ENCODE data around the gene RAB10. TPM values are rescaled to one million over a fixed set of nuclear protein-coding genes. Genes with fewer than 3 reads are reported as not detected.
A peak's percentile ranks its signal among the peaks of the same experiment; 100 is the strongest.

The RAB10 gene
- total RNA-seq, 1 donor from 2014 or later, result 192 TPM

DNA sequence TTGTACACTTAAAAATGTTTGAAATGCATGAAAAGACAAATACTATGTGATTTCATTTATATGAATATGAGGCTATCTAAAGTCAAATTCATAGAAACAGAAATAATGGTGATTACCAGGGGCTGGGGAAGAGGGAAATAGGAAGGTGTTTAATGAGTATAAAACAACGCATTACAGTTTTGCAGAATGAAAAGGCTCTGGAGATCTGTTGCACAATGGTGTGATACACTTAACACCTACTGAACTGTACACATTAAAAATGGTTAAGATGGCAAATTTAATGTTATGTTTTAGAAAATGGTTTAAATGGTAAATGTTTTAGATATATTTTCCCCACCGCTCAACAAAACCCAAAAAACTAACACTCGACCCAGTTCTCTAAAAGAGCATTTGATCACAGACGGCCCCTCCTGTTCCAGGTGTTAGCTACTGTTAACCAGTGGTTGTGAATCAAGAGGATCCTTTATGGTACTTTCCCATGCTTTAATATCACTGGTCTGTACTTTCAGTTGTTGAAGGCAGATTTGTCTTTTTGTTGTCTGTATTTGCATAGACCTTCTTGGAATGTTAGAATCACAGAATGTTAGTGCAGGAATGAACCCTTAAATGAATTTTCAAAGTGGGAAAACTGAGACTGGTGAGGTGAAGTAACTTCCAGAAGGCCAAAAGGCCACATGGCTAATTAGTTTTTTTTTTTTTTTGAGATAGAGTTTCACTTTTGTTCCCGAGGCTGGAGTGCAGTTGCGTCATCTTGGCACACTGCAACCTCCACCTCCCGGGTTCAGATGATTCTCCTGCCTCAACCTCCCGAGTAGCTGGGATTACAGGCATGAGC, 10.2 kb downstream of the RAB10 start:
- Histone ChIP-seq H3K36me3 (ENCODE audit: insufficient read depth, low read length) (peaks cover 4% of the 10 kb centered on the region), H3K4me1 (ENCODE audit: insufficient read depth, low read length) (peaks cover 9% of the 10 kb centered on the region), H3K27ac (ENCODE audit: low read depth, low read length) (no peak overlapping the region), H3K27me3 (ENCODE audit: insufficient read depth, low read length) (no peaks in the 10 kb centered on the region), H4K20me1 (ENCODE audit: insufficient read depth, low read length) (peaks cover 97% of the 10 kb centered on the region), H2AFZ (ENCODE audit: low read depth, low read length) (no peak overlapping the region), H3K79me2 (ENCODE audit: insufficient read depth, low read length) (peaks cover 99% of the 10 kb centered on the region), H3K4me2 (ENCODE audit: low read length) (peak overlapping the region; percentile 6), H3K9me3 (ENCODE audit: insufficient read depth, low read depth, low read length) (no peaks in the 10 kb centered on the region), H3K9ac (ENCODE audit: low read length) (no peak overlapping the region), H3K4me3 (ENCODE audit: insufficient read depth, low read depth, low read length) (no peak overlapping the region)
- Mint-ChIP-seq H3K4me1 (ENCODE audit: low read depth, unreplicated experiment) (peaks cover 23% of the 10 kb centered on the region), H3K36me3 (ENCODE audit: low read depth, unreplicated experiment) (peaks cover 4% of the 10 kb centered on the region), H3K4me3 (ENCODE audit: unreplicated experiment) (no peak overlapping the region), H3K27me3 (ENCODE audit: low read depth, unreplicated experiment) (no peaks in the 10 kb centered on the region), H3K9me3 (ENCODE audit: unreplicated experiment) (no peaks in the 10 kb centered on the region), H3K27ac (ENCODE audit: unreplicated experiment) (no peak overlapping the region)
- TF ChIP-seq EZH2 (IDR thresholded peaks at IDR 0.05; ENCODE audit: insufficient read depth, low read length), result no peak
- TF ChIP-seq, protein P1, sequence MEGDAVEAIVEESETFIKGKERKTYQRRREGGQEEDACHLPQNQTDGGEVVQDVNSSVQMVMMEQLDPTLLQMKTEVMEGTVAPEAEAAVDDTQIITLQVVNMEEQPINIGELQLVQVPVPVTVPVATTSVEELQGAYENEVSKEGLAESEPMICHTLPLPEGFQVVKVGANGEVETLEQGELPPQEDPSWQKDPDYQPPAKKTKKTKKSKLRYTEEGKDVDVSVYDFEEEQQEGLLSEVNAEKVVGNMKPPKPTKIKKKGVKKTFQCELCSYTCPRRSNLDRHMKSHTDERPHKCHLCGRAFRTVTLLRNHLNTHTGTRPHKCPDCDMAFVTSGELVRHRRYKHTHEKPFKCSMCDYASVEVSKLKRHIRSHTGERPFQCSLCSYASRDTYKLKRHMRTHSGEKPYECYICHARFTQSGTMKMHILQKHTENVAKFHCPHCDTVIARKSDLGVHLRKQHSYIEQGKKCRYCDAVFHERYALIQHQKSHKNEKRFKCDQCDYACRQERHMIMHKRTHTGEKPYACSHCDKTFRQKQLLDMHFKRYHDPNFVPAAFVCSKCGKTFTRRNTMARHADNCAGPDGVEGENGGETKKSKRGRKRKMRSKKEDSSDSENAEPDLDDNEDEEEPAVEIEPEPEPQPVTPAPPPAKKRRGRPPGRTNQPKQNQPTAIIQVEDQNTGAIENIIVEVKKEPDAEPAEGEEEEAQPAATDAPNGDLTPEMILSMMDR (IDR thresholded peaks at IDR 0.05; ENCODE audit: insufficient read depth, low read depth, low read length), result no peak
- FAIRE-seq (no peak), DNase-seq (ENCODE audit: low read depth) (peak; percentile 32)

- no peak for FAIRE-seq
Measured at GRCh38 chr2:26048791-26049190, 14.9 kb downstream of the RAB10 start.

More at GRCh38 chr2:26048791-26049190, 14.9 kb downstream of the RAB10 start:
- Mint-ChIP-seq H3K27ac (ENCODE audit: unreplicated experiment) (no peak overlapping the region), H3K9me3 (ENCODE audit: unreplicated experiment) (no peaks in the 10 kb centered on the region), H3K4me1 (ENCODE audit: low read depth, unreplicated experiment) (peaks cover 9% of the 10 kb centered on the region), H3K4me3 (ENCODE audit: unreplicated experiment) (no peak overlapping the region), H3K36me3 (ENCODE audit: low read depth, unreplicated experiment) (peaks cover 5% of the 10 kb centered on the region), H3K27me3 (ENCODE audit: low read depth, unreplicated experiment) (no peaks in the 10 kb centered on the region)
- Histone ChIP-seq H3K4me1 (ENCODE audit: insufficient read depth, low read length) (peaks cover 9% of the 10 kb centered on the region), H3K27ac (ENCODE audit: low read depth, low read length) (no peak overlapping the region), H3K36me3 (ENCODE audit: insufficient read depth, low read length) (no peaks in the 10 kb centered on the region), H3K9ac (ENCODE audit: low read length) (no peak overlapping the region), H3K4me2 (ENCODE audit: low read length) (no peak overlapping the region), H3K79me2 (ENCODE audit: insufficient read depth, low read length) (peaks cover 98% of the 10 kb centered on the region), H4K20me1 (ENCODE audit: insufficient read depth, low read length) (peaks cover 99% of the 10 kb centered on the region), H3K4me3 (ENCODE audit: insufficient read depth, low read depth, low read length) (no peak overlapping the region), H3K9me3 (ENCODE audit: insufficient read depth, low read depth, low read length) (no peaks in the 10 kb centered on the region), H2AFZ (ENCODE audit: low read depth, low read length) (no peak overlapping the region), H3K27me3 (ENCODE audit: insufficient read depth, low read length) (no peaks in the 10 kb centered on the region)
- DNase-seq (ENCODE audit: low read depth), result no peak
- TF ChIP-seq, protein P1 (IDR thresholded peaks at IDR 0.05; ENCODE audit: insufficient read depth, low read depth, low read length), result no peak
- TF ChIP-seq EZH2 (IDR thresholded peaks at IDR 0.05; ENCODE audit: insufficient read depth, low read length), result no peak

Measured in astrocyte (in vitro differentiated cells and primary cell).